ENCODE data around the gene TOB1.
"Not testable (repeated sequence)": the region's sequence is repeated elsewhere in the genome, so short reads cannot be mapped to it uniquely, and the experiment has no call there.

DNA sequence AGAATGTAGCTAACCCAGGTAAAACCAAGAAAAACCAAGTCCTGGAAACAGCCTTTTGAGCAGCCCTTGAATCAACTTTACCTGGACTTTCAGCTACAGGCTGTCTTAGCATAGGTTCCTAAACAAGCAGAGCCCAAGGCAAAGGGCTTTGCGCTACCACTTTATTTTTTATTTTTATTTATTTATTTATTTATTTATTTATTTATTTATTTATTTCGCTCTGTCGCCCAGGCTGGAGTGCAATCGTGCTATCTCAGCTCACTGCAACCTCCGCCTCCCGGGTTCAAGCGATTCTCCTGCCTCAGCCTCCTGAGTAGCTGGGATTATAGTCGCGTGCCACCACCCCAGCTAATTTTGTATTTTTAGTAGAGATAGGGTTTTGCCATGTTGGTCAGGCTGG lies 10.9 kb upstream of the TOB1 start:
- TF ChIP-seq, protein P1, sequence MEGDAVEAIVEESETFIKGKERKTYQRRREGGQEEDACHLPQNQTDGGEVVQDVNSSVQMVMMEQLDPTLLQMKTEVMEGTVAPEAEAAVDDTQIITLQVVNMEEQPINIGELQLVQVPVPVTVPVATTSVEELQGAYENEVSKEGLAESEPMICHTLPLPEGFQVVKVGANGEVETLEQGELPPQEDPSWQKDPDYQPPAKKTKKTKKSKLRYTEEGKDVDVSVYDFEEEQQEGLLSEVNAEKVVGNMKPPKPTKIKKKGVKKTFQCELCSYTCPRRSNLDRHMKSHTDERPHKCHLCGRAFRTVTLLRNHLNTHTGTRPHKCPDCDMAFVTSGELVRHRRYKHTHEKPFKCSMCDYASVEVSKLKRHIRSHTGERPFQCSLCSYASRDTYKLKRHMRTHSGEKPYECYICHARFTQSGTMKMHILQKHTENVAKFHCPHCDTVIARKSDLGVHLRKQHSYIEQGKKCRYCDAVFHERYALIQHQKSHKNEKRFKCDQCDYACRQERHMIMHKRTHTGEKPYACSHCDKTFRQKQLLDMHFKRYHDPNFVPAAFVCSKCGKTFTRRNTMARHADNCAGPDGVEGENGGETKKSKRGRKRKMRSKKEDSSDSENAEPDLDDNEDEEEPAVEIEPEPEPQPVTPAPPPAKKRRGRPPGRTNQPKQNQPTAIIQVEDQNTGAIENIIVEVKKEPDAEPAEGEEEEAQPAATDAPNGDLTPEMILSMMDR (conservative IDR thresholded peaks at IDR 0.05; ENCODE audit: low read depth, low read length) = not testable (repeated sequence)
- TF ChIP-seq EZH2 (IDR thresholded peaks at IDR 0.05; ENCODE audit: borderline replicate concordance, low read depth, low read length, poor library complexity, severe bottlenecking) = not testable (repeated sequence)

Measured in A673 (cell line).